GM12878 (cell line): ENCODE data around the gene MED31. TPM values are rescaled to one million over a fixed set of nuclear protein-coding genes. Genes with fewer than 3 reads are reported as not detected.

ENCODE experiments used
- CHD2 ChIP-seq: IDR thresholded peaks from 2 replicates; pipeline ENCODE4 v1.6.1; 2011; ENCODE audit warnings: low read depth, low read length, improper control_type of control experiment, borderline replicate concordance
- CHD4 ChIP-seq: fragments of 200-600 bp; sonication (generic); IDR thresholded peaks from 2 replicates; pipeline ENCODE4 v1.6.1; 2016; ENCODE audit warnings: mild to moderate bottlenecking
- EGR1 ChIP-seq, 2 experiments: IDR thresholded peaks; 1 replicate in 1 of 2; 2 replicates in 1 of 2; pipeline ENCODE4 v1.6.1; 2011 to 2012; ENCODE audit warnings: low read depth in 2 of 2, low read length in 2 of 2, borderline replicate concordance in 1 of 2, mild to moderate bottlenecking in 1 of 2, moderate library complexity in 1 of 2
- GATAD2B ChIP-seq: fragments of 450-650 bp; conservative IDR thresholded peaks from 2 replicates; pipeline ENCODE4 v1.6.1; 2017; ENCODE audit warnings: low read depth, mild to moderate bottlenecking, moderate library complexity
- HCFC1 ChIP-seq: fragments of 150-350 bp; IDR thresholded peaks from 2 replicates; pipeline ENCODE4 v1.6.1; 2014; ENCODE audit warnings: low read length
- HDGF ChIP-seq: fragments of 450-650 bp; IDR thresholded peaks from 2 replicates; pipeline ENCODE4 v1.6.1; 2016; ENCODE audit warnings: antibody characterized with exemption
- HSF1 ChIP-seq: fragments of 150-350 bp; IDR thresholded peaks from 2 replicates; pipeline ENCODE4 v1.6.1; 2014; ENCODE audit warnings: mild to moderate bottlenecking, low read depth, low read length
- KAT2A ChIP-seq: conservative IDR thresholded peaks from 2 replicates; pipeline ENCODE4 v1.6.1; 2011; ENCODE audit warnings: low read depth, low read length; ENCODE audit not compliant: control insufficient read depth
- KLF5 ChIP-seq: fragments of 450-650 bp; IDR thresholded peaks from 2 replicates; pipeline ENCODE4 v1.6.1; 2014; ENCODE audit warnings: mild to moderate bottlenecking; ENCODE audit not compliant: partially characterized antibody
- MAX ChIP-seq: IDR thresholded peaks from 2 replicates; pipeline ENCODE4 v1.6.1; 2012; ENCODE audit warnings: low read depth, low read length, improper control_type of control experiment
- MEF2A ChIP-seq: IDR thresholded peaks from 2 replicates; pipeline ENCODE4 v1.6.1; 2011; ENCODE audit warnings: low read depth, mild to moderate bottlenecking, low read length, moderate library complexity; ENCODE audit not compliant: insufficient read depth
- NBN ChIP-seq: fragments of 450-650 bp; IDR thresholded peaks from 2 replicates; pipeline ENCODE4 v1.6.1; 2016
- NR2C2 ChIP-seq: IDR thresholded peaks from 2 replicates; pipeline ENCODE4 v1.6.1; 2011; ENCODE audit warnings: borderline replicate concordance, low read depth; ENCODE audit not compliant: control insufficient read depth, insufficient read length
- POLR2A ChIP-seq: IDR thresholded peaks from 2 replicates; pipeline ENCODE4 v1.6.1; 2011; ENCODE audit warnings: low read depth, mild to moderate bottlenecking, low read length
- POLR2AphosphoS5 ChIP-seq: IDR thresholded peaks from 2 replicates; pipeline ENCODE4 v1.6.1; 2011; ENCODE audit warnings: mild to moderate bottlenecking, low read length, inconsistent platforms
- RAD51 ChIP-seq: fragments of 450-650 bp; IDR thresholded peaks from 2 replicates; pipeline ENCODE4 v1.6.1; 2016; ENCODE audit warnings: moderate library complexity, mild to moderate bottlenecking, inconsistent platforms
- RFX5 ChIP-seq: IDR thresholded peaks from 2 replicates; pipeline ENCODE4 v1.6.1; 2011; ENCODE audit warnings: low read depth, low read length, improper control_type of control experiment
- RUNX3 ChIP-seq: IDR thresholded peaks from 2 replicates; pipeline ENCODE4 v1.6.1; 2012; ENCODE audit warnings: low read length, inconsistent platforms
- SRF ChIP-seq, 2 experiments: IDR thresholded peaks; 2 replicates each; pipeline ENCODE4 v1.6.1; 2011; ENCODE audit warnings: low read depth in 2 of 2, low read length in 2 of 2, mild to moderate bottlenecking in 1 of 2, moderate library complexity in 1 of 2
- STAT3 ChIP-seq: IDR thresholded peaks from 2 replicates; pipeline ENCODE4 v1.6.1; 2011; ENCODE audit warnings: low read depth, low read length, improper control_type of control experiment
- SUZ12 ChIP-seq: fragments of 200-600 bp; sonication (generic); IDR thresholded peaks from one replicate; pipeline ENCODE4 v1.6.1; 2018; ENCODE audit warnings: antibody characterized with exemption, mild to moderate bottlenecking; ENCODE audit not compliant: unreplicated experiment
- YBX1 ChIP-seq: fragments of 450-650 bp; IDR thresholded peaks from 2 replicates; pipeline ENCODE4 v1.6.1; 2016; ENCODE audit warnings: antibody characterized with exemption
- YY1 ChIP-seq: IDR thresholded peaks from 2 replicates; pipeline ENCODE4 v1.6.1; 2011; ENCODE audit warnings: low read depth, mild to moderate bottlenecking, low read length
- ZNF274 ChIP-seq: IDR thresholded peaks from one replicate; pipeline ENCODE4 v1.8.0; 2011; ENCODE audit not compliant: insufficient read length, insufficient read depth
- ZZZ3 ChIP-seq: IDR thresholded peaks from 2 replicates; pipeline ENCODE4 v1.6.1; 2011; ENCODE audit warnings: low read depth; ENCODE audit not compliant: control insufficient read depth, insufficient read length
- polyA plus RNA-seq, 11 experiments: library from polyadenylated mRNA; depleted of rRNA in 4 of 11; unstranded in 6 of 11; stranded (reverse) in 5 of 11; fragments of >200 nt; fragmentation: Nextera tagmentation in 4 of 11; fragmentation: Illumina TruSeq in 1 of 11; extraction: Ambion mirVana in 4 of 11; extraction: Trizol in 1 of 11; gene quantifications; 1 replicate in 1 of 11; 2 replicates in 10 of 11; pipeline versions ENCODE4 v1.2.1 to v1.2.3, GENCODE V29; 2011 to 2016; ENCODE audit warnings: inconsistent platforms in 2 of 11, missing spikeins in 2 of 11, low read depth in 1 of 11
- total RNA-seq, 4 experiments: library from RNA; depleted of rRNA in 3 of 4; stranded (reverse); fragments of >200 nt in 3 of 4; fragmentation: Illumina TruSeq in 1 of 4; extraction: Trizol in 1 of 4; gene quantifications; 2 replicates each; pipeline versions ENCODE4 v1.2.1 to v1.2.3, GENCODE V29; 2013 to 2021

MED31 gene
- total and polyA plus RNA-seq, 10 of the 15 experiments (the other 5 are each of a cell fraction or from before 2014, with no cell fraction given), result 14.4 to 71.1 (median 34.6) TPM

- TF ChIP-seq MAX, result no peak
- no peak for TF ChIP-seq ZZZ3
- 0 out of 2 replicates have a peak, but pooled peaks have one; percentile 64 for TF ChIP-seq GATAD2B
- TF ChIP-seq KAT2A, result no peak
- peak; percentile 94 for TF ChIP-seq YY1
- TF ChIP-seq NR2C2, result no peak
- no peak for TF ChIP-seq RAD51
- TF ChIP-seq HSF1, result no peak
- no peak for TF ChIP-seq SUZ12
- peak; percentile 81 for TF ChIP-seq POLR2AphosphoS5
- 0 out of 2 replicates have a peak, but pooled peaks have one; percentile 43 for TF ChIP-seq HDGF
- peak; percentile 50; the same call in 1 of the 2 replicates for TF ChIP-seq RUNX3
- no peak for TF ChIP-seq YBX1
- TF ChIP-seq MEF2A, result no peak
- no peak for TF ChIP-seq SRF (IDR thresholded peaks at IDR 0.05; ENCODE audit: low read depth in 2 of 2, low read length in 2 of 2)
- 0 out of 2 replicates have a peak, but pooled peaks have one; percentile 56 for TF ChIP-seq NBN
- peak; percentile 57 for TF ChIP-seq HCFC1
- TF ChIP-seq KLF5, result peak; percentile 17
- no peak; a peak in 1 of 3 replicates for TF ChIP-seq EGR1 (IDR thresholded peaks at IDR 0.05; ENCODE audit: borderline replicate concordance in 1 of 2, low read depth in 2 of 2, low read length in 2 of 2)
- TF ChIP-seq RFX5, result peak; percentile 69; the same call in 1 of the 2 replicates
- no peak for TF ChIP-seq ZNF274
- TF ChIP-seq POLR2A, result peak; percentile 76
- 0 out of 2 replicates have a peak, but pooled peaks have one; percentile 14 for TF ChIP-seq CHD2
- no peak for TF ChIP-seq STAT3
- TF ChIP-seq CHD4, result no peak
These were observed at the start of gene MED31, which contains the start of gene C17orf100 (continued) for GRCh38 chr17:6651354-6651918.
